ENCODE measurements around the gene UBAP2.
"Not testable (repeated sequence)": the region's sequence is repeated elsewhere in the genome, so short reads cannot be mapped to it uniquely, and the experiment has no call there.

UBAP2 gene

DNA sequence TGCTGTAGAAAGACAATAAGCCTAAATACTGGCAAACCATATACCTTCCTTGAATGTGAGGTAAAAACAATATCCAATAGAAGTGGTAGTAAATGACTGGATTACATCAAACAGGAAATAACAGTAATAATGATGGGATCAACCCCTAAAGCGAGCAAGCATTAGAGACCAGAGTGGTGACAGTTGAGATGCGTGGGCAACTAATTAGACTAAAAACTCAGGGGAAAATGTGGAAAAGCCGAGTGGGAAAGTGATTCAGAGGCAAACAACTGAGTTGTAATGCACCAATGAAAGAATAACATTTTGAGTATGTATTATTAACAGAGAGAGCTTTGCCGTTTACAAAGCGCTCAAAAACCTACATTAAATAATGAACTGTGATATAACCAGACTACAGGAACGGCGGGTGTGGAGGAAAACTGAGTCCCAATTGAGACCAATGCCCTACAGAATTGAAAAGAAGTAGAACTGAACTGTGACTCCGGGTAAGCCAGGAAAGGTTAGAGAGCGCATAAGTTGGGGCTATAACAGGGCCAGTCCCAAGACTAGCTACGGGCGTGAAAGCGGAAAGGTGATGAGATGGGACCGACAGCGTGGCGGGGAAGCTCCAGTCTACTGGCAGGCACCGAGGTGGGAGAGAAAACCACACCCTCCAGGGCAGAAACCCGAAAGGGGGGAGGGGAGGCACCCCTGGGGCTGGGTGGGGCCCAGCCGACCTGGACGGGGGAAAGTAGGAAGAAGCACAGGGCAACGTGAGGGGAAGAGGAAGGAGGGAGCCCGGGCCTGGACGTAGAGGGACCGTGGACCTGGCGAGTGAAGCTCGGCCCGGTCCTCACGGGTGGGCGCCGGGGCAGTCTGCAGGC is 592 bp downstream of the UBAP2 start:
- DNase-seq: no peak

DNA sequence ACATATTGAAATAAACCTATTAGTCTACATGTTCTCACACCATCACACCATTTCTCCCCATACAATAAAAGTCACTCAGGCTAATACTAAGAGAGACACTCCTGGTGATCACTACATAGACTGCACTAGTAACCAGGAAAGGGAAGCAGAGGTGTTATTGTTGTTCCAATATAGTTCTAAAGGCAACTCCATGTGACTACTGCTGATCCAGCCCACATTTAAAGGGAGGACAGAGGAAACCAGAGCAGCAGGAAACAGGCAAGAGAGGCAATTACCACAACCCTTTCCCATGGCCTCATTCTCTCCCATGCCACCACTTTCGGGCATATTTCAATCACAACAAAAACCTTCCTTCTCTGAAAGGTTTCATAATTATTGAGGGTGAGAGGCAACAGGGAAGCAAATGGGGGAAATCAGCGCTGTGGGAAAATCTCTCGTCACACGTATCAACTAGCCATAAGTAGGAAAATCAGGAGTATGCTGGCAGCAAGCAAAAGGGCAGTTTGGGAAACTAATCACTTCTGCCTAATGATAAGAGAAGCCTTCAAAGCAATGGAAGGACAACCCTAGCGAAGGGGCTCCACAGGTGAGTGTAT is 1.8 kb downstream of the UBAP2 start:
- no peak for DNase-seq

DNA sequence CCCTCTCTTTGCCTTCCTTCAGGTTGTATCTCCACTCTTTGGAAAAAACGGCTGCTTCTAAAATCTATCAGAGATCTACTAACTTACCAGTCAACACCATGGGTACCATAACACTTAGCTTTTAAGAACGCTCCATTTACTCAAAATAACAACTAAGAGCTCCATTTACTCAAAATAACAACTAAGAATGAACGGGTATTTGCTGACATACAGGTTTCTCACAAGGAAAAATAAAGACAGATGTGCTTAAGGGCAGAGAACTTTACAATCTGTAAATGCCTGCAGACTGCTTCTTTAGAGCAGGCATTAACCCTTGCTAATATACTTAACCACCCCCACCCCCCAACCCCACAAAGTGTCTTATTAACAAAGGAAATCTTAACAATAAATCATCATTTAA is 2.8 kb downstream of the UBAP2 start:
- no peak for DNase-seq

DNA sequence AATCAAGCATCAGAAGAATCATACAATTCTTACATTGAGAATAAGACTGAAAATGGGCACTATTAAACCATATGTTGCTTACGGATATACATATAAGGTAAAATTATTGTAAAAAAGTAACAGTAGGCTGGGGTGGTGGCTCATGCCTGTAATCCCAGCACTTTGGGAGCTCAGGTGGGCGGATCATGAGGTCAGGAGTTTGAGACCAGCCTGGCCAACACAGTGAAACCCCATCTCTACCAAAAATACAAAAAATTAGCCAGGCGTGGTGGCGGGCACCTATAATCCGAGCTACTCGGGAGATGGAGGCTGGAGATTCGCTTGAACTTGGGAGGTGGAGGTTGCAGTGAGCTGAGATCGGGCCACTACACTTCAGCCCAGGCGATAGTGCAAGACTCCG is 6.6 kb downstream of the UBAP2 start:
- not testable (repeated sequence) for DNase-seq

DNA sequence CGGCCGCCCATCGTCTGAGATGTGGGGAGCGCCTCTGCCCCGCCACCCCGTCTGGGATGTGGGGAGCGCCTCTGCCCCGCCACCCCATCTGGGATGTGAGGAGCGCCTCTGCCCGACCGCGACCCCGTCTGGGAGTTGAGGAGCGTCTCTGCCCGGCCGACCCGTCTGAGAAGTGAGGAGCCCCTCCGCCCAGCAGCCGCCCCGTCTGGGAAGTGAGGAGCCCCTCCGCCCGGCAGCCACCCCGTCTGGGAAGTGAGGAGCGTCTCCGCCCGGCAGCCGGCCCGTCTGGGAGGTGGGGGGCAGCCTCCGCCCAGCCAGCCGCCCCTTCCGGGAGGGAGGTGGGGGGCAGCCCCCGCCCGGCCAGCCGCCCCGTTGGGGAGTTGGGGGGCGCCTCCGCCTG is 9.8 kb downstream of the UBAP2 start:
- not testable (repeated sequence) for DNase-seq

DNA sequence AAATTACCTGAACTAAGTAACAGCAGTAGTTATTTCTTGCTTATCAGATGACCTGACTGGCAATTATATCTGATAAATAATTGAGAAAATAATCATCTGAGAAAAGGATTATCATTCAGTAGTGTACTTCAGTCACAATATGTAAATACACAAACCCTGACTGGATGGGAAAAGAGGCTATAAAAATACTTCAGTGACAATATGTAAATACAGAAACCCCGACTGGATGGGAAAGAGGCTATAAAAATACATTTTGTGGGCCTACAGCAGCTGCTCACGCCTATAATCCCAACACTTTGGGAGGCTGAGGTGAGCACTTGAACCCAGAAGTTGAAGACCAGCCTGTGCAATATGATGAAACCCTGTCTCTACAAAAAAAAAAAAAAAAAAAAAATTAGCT is 11.1 kb downstream of the UBAP2 start:
- no peak for DNase-seq

DNA sequence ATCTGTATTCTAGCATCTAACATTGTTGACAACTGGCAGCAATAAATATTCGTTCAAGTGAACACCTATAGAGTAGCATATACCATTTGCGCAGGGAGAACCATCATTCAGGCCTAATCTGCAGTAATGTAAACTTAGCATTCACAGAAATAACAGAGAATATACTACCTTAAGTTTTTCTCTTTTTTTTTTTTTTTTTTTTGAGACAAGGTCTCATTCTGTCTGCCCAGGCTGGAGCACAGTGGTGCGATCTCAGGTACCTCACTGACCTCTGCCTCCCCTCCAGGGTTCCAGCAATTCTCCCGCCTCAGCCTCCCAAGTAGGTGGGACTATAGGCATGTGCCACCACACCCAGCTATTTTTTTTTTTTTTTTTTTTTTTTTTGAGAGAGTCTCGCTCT is 12.1 kb downstream of the UBAP2 start:
- DNase-seq: no peak

DNA sequence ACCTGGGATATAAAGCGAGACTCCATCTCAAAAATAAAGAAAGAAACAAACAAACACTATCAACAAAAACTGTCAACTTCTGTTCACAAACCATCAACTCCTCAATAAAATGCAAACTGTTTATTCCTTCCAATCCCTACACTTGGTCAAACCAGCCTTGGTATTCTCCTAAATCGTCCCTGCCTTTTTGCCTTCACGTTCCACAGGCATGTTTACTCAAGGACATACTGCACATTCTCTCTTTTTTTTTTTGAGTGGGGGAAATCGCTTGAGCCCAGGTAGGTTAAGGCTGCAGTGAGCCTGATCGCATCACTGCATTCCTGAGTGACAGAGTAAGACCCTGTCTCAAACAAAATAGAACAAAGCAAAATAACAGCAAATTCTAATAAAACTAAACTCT is 13.0 kb downstream of the UBAP2 start:
- no peak for DNase-seq

DNA sequence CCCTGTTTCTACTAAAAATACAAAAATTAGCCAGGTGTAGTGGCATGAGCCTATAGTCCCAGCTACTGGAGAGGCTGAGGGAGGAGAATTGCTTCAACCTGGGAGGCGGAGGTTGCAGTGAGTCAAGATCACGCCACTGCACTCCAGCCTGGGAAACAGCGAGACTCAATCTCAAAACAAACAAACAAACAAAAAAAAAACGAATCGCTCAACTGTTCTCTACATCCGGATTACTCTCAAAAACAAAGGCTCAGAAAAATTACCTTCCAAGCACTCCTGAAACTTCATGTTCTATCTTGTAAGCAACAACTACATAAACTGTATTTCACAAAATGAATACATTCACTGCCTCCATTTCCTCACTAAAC is 14.0 kb downstream of the UBAP2 start:
- DNase-seq: no peak

DNA sequence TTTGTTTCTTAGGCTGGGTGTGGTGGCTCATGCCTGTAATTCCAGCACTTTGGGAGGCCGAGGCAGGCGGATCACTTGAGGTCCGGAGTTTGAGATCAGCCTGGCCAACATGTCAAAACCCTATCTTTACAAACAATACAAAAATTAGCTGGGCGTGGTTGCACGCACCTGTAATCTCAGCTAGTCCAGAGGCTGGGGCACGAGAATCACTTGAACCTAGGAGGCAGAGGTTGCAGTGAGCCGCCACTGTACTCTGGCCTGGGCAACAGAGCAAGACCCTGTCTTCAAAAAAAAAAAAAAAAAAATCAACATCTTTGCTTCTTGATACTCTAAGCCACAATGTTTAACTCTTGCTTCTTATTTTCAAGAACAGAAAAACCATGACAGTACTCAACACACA is 16.1 kb downstream of the UBAP2 start:
- DNase-seq: no peak

DNA sequence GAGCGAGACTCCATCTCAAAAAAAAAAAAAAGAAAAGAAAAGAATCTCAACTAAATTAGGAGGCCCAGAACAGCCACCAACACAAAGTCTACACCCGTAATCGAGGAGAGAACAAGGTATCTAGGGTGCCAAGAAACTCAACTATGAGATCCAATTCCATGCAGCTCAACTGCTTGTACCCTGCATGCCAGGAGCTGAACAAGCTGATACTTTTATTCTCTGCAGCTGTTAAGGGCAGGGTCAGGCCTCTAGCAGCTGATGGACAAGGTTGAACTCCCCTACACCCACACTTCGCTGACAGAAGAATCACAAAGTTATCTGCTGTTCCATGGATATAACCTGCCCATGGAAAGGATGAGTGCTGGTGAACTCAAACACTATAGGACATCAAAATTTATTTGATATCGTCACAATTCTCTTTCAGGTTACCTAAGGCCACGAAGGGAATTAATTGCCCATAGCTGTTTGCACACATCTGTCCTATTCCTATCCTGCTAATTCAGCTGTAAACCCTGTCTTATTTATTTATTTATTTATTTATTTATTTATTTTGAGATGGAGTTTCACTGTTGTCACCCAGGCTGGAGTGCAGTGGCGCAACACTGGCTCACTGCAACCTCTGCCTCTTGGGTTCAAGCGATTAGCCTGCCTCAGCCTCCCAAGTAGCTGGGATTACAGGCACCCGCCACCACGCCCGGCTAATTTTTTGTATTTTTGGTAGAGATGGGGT is 20.7 kb downstream of the UBAP2 start:
- no peak for DNase-seq

DNA sequence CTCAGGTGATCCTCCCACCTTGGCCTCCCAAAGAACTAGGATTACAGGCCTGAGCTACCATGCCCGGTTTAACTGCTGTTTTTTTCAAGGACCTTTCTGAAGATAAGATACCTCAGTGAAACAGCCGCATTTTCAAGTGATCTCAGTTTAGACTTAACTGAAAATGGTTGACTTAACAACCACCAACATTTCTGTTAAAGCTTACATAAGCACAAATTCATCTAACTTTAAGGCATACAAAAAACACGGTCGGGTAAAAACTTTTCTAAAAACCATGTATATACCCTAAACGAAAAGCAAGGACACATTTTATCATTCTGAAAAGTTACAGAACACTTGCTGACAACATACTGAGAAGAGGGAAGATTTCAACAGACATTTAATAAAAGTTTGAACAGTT is 22.9 kb downstream of the UBAP2 start:
- no peak for DNase-seq

DNA sequence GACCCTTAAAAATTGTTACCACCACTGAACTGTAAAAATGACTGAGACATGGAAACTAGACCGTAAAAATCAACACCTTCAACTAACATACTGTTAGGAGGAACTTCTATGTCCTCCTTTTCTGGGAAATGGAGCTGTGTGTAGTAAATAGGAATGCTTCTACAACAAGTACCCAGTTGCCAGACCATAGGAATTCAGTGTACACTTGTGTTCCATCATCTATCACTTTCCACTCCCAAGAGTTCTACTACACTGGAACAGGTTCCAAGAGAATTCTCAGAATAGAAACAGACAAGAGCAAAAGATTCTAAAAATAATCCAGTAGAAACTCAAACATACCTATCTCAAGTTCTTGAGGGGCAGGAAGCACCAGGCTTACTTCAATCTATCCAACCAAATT is 23.6 kb downstream of the UBAP2 start:
- DNase-seq: no peak

DNA sequence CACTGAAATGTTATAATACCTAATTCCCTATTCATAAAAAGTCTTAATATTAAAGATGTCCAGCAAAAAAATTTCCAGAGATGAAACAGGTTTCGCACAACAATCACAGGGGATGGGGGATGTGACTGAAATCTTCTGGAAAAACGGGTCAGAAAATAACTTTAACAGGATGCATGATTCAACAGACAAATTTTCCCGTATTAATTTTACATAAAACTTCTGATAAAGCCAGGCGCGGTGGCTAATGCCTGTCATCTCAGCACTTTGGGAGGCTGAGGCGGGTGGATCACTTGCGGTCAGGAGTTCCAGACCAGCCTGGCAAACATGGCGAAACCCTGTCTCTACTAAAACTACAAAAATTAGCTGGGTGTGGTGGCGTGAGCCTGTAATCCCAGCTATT is 24.2 kb downstream of the UBAP2 start:
- DNase-seq: not testable (repeated sequence)

DNA sequence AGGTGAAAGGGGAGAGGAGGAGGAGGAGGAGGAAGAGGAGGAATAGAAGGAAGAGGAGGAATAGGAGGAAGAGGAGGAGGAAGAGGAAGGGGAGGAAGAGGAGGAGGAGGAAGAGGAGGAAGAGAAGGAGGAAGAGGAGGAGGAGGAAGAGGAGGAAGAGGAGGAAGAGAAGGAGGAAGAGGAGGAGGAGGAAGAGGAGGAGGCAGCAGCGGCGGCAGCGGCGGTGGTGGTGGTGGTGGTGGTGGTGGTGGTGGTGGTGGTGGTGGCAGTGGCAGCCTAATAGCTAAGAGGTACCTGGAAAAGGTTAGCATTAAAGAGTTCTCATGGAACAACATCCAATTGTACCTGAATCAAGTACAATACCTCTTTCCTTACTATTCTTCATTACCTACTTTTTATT is 32.5 kb downstream of the UBAP2 start:
- no peak for DNase-seq

DNA sequence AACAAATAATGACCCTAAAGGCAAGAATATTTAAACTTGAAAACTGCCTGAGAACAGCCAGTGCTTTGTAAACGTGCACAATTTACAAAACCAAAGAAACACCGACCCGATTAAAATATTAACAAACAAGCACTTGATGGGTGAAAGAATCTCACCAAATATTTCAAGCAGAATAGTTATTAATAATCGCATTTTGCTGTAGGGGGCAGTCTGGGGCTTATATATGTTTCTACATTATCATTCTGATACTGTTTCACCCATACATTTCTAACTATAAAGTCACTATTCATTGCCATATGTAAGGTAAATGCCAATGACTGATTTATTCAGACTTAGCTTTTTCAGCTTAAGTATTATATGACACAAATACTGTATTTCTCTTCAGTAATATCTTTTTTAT is 37.7 kb downstream of the UBAP2 start:
- DNase-seq: no peak

DNA sequence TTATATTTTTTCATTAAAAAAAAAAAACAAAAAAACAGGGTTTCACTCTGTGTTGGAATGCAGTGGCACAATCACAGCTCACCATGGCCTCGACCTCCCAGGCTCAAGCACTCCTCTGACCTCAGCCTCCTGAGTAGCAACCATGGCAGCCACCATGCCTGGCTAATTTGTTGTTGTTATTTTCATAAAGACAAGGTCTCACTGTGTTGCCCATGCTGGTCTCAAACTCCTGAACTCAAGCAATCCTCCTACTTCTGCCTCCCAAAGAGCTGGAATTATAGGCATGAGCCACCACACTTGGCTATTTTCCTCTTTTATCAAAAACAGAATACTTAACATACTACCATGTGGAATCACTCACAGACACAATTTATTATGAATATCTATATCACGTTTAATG is 46.7 kb downstream of the UBAP2 start:
- DNase-seq: no peak

DNA sequence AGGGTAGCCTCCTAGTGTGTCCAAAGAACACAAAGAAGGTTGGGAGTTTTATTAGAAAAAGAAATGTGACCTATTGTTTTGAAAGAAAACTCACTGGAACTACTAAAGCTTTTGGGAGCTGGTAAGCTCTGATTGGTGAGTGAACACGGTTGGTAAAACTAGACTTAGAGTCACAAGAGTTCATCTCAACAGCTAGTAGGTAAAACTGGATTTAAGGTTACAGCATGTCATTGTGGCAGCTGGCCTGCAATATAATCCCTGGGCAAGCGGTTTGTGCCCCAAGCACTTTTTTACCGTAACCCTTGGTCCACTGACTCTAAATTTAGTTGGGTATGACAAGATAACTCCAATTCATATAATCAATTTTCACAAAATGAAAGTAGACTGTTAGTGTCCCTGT is 47.4 kb downstream of the UBAP2 start:
- DNase-seq: no peak

DNA sequence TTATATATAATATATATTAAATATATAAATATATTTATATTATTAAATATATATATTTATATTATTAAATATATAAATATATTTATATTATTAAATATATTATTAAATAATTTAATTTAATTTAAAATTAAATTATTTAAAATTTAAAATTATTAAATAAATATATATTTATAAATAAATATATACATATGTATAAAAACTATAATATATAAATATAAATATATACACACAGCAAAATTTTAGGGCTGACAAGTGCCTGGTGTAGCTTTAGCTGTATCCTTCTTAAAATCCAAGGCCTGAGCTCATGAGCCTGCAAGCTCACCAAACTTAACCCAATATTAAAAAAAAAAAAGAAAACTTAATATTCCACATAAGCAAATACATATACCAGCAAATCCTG is 53.2 kb downstream of the UBAP2 start:
- DNase-seq: no peak

DNA sequence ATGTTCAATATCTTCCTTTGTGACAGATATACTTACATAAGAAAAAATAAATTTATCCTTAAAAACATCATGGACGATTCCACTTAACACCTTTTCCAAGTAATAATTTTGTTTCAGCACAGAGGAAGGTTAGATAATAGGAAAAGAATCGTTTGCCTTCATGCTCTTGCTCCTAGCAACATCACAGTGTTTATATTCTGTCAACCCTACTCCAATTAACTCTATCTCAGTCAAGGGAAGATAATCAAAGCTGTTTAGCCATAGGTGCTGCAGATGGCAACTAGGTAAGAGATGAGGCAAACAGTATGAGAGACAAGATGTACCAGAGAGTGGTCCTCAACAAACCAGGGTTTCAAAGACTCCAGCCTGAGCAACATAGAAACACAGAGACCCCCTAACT is 55.6 kb downstream of the UBAP2 start:
- no peak for DNase-seq

DNA sequence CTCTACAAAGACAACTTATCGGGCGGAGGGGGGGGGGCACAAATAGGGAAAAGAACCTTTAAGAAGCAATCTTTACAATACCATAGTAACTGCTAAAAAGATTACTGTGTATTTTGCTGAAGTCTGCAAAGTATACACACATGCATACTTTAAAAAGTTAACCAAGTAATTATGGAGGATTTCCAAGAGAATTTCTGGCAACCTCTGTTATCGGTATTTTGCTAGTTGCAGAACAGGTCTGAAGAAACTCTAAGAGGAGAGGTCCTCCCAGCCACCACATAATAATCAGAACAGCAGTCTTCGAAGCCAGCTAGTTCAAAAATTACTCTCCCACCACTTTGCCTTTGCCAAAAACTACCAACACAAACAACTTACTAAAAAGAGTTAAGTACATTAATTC is 56.1 kb downstream of the UBAP2 start:
- DNase-seq: no peak

DNA sequence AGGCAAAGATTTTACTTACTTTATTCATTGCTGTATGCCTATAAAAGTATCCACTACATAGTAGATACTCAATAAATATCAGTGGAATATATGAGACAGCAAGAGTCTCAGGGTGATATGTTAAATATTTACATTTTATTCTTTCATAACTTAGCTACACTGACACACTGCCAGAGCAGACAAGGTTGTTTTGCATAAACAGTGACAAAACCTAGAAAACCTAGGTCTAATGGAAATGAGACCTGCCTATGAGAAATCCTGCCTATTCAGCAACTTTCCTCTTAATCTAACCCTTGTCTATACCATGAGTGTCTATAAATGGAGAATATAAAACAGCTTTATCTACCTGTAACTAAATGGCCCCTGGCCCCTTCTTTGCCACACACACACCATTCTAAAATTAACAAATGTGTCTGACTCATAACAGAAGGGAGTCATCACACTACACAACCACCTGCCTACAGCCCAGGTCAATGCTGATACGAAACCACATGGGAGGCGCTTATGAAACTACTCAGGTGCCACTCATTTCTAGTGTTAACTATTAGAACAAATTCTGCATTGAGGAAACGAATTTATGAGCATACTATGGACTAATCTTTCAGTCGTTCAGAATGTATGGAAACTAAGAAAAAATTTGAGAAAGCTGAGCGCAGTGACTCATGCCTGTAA is 60.3 kb downstream of the UBAP2 start:
- no peak for DNase-seq

DNA sequence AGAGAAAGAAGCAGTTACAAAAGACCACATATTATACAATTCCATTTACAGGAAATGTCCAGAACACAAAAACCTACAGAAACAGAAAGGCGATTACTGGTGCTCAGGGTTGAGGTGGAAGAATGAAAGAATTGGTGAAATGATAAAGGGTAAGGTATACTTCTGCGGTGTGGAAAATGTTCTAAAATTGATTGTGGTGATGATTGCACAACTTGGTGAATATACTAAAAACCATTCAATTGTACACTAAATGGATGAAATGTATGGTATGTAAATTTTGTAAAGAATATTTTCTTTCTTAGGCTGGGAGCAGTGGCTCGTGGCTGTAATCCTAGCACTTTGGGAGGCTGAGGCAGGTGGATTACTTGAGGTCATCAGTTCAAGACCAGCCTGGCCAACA is 72.3 kb downstream of the UBAP2 start:
- no peak for DNase-seq

DNA sequence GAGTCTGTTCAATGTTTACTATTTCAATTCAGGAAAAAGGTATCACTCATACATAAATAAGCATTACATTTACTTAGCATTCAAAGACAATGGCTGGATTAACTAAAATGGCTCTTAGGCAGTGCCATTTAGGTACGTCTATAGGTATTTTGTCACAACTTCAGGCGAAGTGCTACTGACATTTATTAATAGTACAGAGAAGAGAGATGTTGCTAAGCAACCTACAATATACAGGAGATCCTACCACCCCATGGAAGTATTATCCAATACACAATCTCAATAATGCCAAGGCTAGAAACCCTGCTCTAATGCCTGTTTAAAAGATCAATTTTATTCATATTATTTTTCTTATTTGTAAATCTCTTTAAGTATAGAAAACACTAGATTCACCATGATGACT is 76.0 kb downstream of the UBAP2 start:
- no peak for DNase-seq

Data from cortex of kidney (tissue), 1 donor.